ENCODE measurements around the gene UBALD2.
"Not testable (repeated sequence)": the region's sequence is repeated elsewhere in the genome, so short reads cannot be mapped to it uniquely, and the experiment has no call there.

Gene UBALD2

GRCh38 chr17:76264755-76265623 lies at the start of gene UBALD2:
Gene UBALD2 (plus strand): TSS chr17:76265348. CDS start chr17:76265506, 158 bp downstream.
- peak; percentile 99 for DNase-seq (ENCODE audit: low spot score)

DNA sequence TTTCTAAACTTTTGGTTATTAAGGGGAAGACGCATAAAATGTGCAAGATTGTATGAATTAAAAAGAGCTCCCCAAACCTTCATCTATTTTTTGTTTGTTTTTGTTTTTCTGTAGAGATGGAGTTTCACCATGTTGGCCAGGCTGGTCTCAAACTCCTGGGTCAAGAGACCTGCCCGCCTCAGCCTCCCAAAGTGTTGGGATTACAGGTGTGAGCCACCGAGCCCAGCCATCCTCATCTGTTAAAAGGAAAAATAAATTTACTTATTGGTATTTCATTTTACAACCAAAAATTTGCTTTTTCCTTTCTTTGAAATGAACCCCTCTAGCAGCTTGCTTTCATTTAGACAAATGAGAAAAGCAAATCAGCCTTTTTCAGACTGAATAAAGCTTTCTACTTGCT lies 48.1 kb upstream of the UBALD2 start:
- DNase-seq (ENCODE audit: low spot score): no peak

DNA sequence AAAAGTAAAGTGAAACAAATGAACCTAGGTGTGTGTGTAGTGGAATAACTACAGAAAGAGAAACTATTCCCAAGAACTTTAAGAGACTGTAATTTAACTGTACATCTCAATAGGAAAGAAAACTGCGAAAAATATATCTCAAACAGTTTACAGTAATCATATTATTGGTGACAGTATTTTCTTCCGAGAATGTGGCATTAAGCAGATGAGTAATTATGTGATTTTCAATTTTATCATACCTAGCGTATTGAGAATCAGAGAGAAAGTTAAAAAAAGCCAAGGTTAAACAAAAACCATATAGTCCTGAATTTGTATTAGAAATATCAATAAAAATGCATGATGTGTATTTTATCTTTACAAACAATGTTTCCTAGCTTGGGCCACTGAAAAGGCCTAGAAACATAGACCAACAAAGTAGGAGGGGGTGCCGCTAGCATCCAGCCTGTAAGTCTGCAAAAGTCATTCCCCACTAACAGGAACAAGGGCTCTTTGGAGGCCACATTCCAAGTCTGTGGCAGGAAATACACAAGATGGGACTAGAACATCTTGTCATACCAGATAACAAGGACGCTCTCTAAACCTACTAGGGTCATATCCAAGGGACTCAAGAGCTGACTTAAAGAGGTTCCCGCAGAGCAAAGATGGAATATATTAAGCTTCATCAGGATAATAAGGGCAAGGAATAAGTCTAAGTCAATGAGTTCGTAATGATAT lies 45.3 kb upstream of the UBALD2 start:
- DNase-seq (ENCODE audit: low spot score): no peak

DNA sequence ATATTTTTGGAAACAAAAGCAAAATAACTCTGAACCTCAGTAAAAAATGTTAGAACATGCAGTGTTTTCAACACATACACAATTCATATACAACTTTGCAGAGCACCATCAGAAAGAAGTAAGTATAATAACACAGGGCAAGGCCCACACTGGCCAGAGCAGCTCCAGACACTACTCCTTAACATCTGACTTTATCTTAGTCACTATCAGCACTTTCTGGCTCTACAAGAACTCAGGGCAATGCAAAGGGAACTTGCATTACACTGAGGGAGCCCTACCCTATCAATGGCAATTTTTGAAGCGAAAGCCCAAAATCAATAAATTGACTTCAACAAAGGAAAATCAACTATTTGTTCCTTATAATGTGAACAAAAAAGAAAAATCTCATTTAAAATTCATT lies 41.3 kb upstream of the UBALD2 start:
- DNase-seq (ENCODE audit: low spot score): no peak

- not testable (repeated sequence) for DNase-seq (ENCODE audit: low spot score)
These were observed 39.6 kb upstream of the UBALD2 start for GRCh38 chr17:76225373-76226086.

DNA sequence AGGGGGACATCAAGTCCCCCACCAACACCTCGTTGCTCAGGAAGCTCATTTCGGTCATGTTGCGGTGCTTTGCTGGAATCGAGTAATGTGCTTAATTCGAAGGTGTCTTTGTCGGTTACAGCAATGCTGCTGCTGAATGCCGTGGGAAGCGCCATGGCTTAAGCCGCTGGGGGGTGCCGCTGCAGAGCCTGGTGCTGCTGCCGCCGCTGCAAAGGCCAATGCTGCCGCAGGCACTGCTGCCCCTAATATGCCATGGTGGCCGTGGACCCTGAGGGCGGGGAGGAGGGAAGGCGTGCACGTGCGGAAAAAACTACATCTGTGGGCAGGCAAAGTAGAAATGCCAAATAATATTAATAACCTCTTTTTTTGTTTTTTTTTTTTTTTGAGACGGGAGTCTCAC lies 38.4 kb upstream of the UBALD2 start:
- DNase-seq (ENCODE audit: low spot score): not testable (repeated sequence)

DNA sequence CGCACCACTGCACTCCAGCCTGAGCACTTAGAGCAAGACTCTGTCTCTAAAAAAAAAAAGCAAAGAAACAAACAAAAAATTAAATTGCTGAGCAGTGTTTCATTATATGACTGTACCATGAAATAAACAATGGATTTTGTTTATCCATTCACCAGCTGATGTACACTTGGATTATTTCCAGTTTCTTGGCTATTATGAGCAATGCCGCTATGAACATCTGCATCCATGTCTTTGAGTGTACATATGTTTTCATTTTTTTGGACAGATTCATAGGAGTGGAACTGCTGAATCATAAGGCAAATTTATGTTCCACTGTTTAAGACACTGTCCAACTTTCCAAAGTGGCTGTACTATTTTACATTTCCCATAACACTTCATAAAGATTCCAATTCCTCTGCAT lies 32.8 kb upstream of the UBALD2 start:
- DNase-seq (ENCODE audit: low spot score): no peak

DNA sequence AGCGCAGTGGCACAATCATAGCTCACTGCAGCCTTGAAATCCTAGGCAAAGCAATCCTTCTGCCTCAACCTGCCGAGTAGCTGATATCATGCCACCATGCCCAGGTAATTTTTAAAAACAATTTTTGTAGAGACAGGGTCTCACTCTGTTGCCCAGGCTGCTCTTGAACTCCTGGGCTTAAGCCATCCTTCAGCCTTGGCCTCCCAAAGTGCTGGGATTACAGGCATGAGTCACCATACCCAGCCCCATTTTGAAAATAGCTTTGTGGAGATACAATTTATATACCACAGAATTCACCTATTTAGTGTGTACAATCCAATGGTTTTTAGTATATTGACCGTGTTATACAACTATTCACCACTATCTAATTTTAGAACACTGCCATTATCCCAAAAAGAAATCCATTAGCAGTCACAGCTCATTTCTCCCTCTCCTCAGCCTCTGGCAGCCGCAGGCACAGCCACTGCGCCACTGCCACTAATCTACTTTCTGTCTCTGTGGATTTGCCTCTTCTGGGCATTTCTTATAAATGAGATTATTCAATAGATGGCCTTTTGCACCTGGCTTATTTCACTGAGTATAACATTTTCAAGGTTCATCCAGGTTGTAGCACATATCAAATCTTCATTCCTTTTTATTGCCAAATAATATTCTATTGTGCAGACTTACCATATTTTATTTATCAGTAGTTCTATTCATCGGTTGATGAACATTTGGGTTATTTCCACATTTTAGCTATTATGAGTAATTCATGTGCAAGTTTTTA lies 31.4 kb upstream of the UBALD2 start:
- DNase-seq (ENCODE audit: low spot score): no peak

GRCh38 chr17:76234354-76234679 lies 30.8 kb upstream of the UBALD2 start:
- DNase-seq (ENCODE audit: low spot score): no peak

DNA sequence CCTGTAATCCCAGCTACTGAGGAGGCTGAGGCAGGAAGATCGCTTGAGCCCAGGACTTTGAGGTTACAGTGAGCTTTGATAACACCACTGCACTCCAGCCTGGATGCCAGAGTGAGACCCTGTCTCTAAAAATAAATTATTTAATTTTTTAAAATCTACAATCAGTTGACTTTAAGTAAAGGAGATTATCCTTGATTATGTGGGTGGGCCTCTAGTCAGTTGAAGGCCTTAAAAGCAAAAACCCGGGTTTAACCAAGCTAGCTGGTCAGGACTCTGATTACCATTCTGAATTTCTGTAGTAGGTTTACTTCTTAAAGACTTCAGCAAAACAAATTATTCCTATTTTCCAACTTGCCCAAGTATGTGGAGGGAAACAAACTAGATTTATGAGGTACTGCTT lies 29.3 kb upstream of the UBALD2 start:
- DNase-seq (ENCODE audit: low spot score): no peak

DNA sequence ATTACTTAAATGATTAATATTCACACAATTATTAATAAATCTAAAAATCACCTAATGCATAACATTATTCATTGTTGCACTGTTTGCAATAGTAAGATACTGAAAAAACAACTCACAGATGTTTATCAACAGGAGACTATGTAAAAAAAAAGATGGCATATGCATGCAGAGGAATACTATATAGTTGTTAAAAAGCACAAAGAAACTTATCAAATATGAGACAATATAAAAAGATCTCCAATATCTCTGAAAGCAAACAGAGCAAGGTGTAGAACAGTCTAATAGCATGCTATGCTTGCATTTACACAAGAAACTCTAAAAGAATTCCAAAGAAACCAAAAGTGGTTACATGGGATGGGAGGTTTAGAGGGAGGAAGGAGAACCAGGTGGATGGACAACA lies 28.5 kb upstream of the UBALD2 start:
- no peak for DNase-seq (ENCODE audit: low spot score)

GRCh38 chr17:76237859-76238313 lies 27.3 kb upstream of the UBALD2 start:
- no peak for DNase-seq (ENCODE audit: low spot score)

DNA sequence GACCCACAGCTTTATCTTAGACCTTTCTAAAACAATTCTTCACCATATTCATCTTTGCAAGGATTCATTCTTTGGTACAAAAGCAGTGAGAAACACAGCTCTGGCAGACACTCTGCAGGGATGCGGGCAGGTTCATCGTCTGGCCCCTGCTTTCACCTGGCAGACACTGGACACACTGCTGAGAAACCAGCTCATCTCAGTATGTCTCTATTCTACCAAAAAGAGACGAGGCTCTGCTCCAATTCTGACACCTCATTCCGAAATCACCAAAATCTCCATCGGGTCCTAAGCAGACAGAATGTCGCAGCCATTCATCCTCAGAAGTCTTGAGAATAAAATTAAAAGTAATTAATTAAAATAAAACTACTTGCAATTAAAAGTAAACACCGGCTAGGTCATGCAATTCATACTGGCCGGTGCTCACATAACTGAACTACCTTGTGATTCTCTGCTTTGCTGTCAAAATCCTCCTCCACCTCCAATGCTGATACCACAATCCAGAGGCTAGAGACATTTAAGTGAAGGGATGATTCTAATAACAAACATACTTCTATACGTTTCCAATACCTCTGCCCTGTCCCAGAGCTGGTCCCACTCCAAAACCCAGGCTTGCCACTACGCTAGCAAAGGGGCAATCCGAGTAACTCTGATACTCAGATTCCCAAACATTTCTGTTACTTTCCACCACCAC lies 26.2 kb upstream of the UBALD2 start:
- DNase-seq (ENCODE audit: low spot score): no peak

- no peak for DNase-seq (ENCODE audit: low spot score)
These were observed 25.4 kb upstream of the UBALD2 start for GRCh38 chr17:76239538-76240274.

GRCh38 chr17:76240461-76241203 lies 24.5 kb upstream of the UBALD2 start, which contains the start of gene RNF157:
Gene RNF157 (minus strand): TSS chr17:76240493. CDS start chr17:76240240, 253 bp downstream.
- DNase-seq (ENCODE audit: low spot score): peak; percentile 61

- DNase-seq (ENCODE audit: low spot score): peak; percentile 30
These were observed 24.0 kb upstream of the UBALD2 start for GRCh38 chr17:76241204-76241538.

DNA sequence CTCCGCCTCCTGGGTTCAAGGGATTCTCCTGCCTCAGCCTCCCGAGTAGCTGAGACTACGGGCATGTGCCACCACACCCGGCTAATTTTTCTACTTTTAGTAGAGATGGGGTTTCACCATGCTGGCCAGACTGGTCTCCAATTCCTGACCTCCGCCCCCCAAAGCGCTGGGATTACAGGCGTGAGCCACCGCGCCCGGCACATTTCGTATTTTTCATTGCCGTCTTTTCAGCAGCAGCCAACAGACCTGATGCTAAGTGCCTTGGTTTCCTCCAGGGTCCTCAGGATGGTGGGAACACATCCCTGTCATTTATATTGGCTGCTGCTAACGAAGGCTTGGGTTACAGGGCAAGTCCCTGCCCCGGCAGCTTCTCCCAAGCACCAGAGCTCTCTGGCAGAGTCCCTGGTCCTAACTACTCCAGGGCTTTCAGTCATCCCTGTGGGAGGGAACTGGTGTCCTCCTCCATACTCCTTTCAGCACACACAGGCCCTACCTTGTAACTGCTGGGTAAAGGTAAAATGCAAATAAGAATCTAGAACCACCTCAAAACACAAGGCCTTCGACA lies 23.4 kb upstream of the UBALD2 start:
- DNase-seq (ENCODE audit: low spot score): no peak

DNA sequence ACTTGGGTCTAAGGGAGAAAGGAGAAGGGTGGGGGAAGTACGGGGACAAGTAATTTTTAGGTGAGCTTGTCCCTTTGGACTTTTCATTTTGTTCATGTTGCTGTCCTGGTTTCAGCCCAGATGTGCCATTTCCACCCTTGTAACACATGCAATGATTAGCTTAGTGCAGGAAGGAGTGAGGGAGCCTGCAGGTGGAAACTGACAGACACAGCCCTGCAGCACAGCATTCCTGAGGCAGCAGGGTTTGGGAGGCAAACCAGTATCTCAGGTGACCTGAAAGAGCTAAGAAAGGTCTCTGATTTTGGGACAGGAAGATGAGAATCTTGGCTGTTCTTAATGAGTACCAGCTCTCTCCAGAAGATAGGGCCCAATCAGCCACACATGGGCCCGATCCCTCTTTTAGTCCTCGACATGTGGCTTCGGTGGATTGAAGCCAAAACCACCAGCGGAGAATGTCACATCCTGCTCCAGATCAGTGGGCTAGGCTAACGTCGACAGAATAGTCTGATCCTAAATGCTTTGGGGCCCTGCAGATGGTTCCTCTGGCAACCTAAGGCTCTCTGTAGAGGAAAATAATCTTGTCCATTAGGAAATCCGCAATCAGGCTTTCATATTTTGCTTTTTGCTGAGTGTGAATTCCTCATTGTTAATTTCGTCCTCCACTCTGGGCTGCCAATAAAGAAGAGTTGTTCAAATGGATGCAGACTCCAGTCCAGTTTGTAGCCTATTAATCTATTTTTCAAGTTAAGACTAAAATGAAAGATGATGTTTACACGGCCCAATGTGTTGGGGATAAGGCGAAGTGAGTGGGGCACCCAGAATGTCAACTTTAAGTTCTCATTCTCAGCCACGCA lies 21.1 kb upstream of the UBALD2 start:
- DNase-seq (ENCODE audit: low spot score): peak; percentile 29

GRCh38 chr17:76244721-76245120 lies 20.4 kb upstream of the UBALD2 start:
- not testable (repeated sequence) for DNase-seq (ENCODE audit: low spot score)
